Stomach (tissue), 9 donors: ENCODE data around the gene WIPI1. TPM values are rescaled to one million over a fixed set of nuclear protein-coding genes. Genes with fewer than 3 reads are reported as not detected.

ENCODE experiments used
- DNase-seq, 2 donors: peaks; one replicate each; pipeline versions ENCODE4 v3.0.0 to v3.0.0-alpha.2; 2013 to 2019
- H3K27ac ChIP-seq, 5 donors: fragments of 200-600 bp in 4 of 5; sonication (generic) in 4 of 5; one replicate each; pipeline ENCODE4 v1.5.1; 2013 to 2019; ENCODE audit warnings: mild to moderate bottlenecking in 1 of 5, moderate library complexity in 1 of 5
- H3K27me3 ChIP-seq, 3 donors: fragments of 200-600 bp; sonication (generic); one replicate each; pipeline ENCODE4 v1.5.1; 2017 to 2019; ENCODE audit warnings: mixed run types in 1 of 3
- H3K36me3 ChIP-seq, 4 donors: fragments of 200-600 bp; sonication (generic); 1 replicate in 3 of 4; 2 replicates in 1 of 4; pipeline ENCODE4 v1.5.1; 2016 to 2019
- H3K4me1 ChIP-seq, 4 donors: fragments of 200-600 bp; sonication (generic); one replicate each; pipeline ENCODE4 v1.5.1; 2016 to 2019
- H3K4me3 ChIP-seq, 4 donors: fragments of 200-600 bp; sonication (generic) in 3 of 4; one replicate each; pipeline ENCODE4 v1.5.1; 2016 to 2019; ENCODE audit warnings: mild to moderate bottlenecking in 1 of 4
- H3K9me3 ChIP-seq, 4 donors: fragments of 200-600 bp; sonication (generic); one replicate each; pipeline ENCODE4 v1.5.1; 2016 to 2019
- EP300 ChIP-seq: sonication (generic); formaldehyde crosslinking; IDR thresholded peaks from one replicate; pipeline ENCODE4 v1.6.1; 2017; ENCODE audit warnings: antibody characterized with exemption
- POLR2A ChIP-seq, 4 donors: fragments of 450-650 bp; IDR thresholded peaks; one replicate each; pipeline ENCODE4 v1.6.1; 2016; ENCODE audit warnings: antibody characterized with exemption in 4 of 4, control low read depth in 2 of 4, mild to moderate bottlenecking in 1 of 4, moderate library complexity in 1 of 4
- POLR2AphosphoS5 ChIP-seq, 3 donors: sonication (generic); formaldehyde crosslinking; IDR thresholded peaks; one replicate each; pipeline ENCODE4 v1.6.1; 2016; ENCODE audit warnings: antibody characterized with exemption in 3 of 3
- WGBS, 5 donors: extraction: QIAGEN DNeasy Blood & Tissue Kit in 3 of 5; methylation state at CpG; one replicate each; pipeline versions ENCODE4 v1.1.5 to v1.1.7; 2013 to 2018; 5-methylcytosine and 5-hydroxymethylcytosine counted together
- intact Hi-C: fragments of 100-400 bp; cut with DNase I; formaldehyde crosslinking; loops from one replicate; pipeline ENCODE4 v1.15.1; 2023; ENCODE audit warnings: low total_unique reads
- polyA plus RNA-seq, 3 donors: library from polyadenylated mRNA; stranded (reverse); fragments of 200-250 nt; gene quantifications; one replicate each; pipeline ENCODE4 v1.2.3, GENCODE V29; 2013
- total RNA-seq, 5 donors: library from RNA; depleted of rRNA; stranded (reverse); fragments of >200 nt; gene quantifications; one replicate each; pipeline versions ENCODE4 v1.1.0 to v1.2.3, GENCODE V29; 2014 to 2016
- TF ChIP-seq, protein P1 (sequence below), 7 experiments: fragments of 450-650 bp in 4 of 7; fragments of 200-600 bp in 3 of 7; sonication (generic) in 3 of 7; IDR thresholded peaks; one replicate each; pipeline ENCODE4 v1.5.1; 2016 to 2019; ENCODE audit warnings: antibody characterized with exemption in 7 of 7, control low read depth in 2 of 7, mild to moderate bottlenecking in 1 of 7
- donor health status: healthy with polysubstance abuse.
- donor health status: Bipolar disorder and iron deficiency.
- donor health status: healthy.

The WIPI1 gene
- total and polyA plus RNA-seq, 8 donors: 8.2 to 99.1 (median 43.2) TPM

DNA sequence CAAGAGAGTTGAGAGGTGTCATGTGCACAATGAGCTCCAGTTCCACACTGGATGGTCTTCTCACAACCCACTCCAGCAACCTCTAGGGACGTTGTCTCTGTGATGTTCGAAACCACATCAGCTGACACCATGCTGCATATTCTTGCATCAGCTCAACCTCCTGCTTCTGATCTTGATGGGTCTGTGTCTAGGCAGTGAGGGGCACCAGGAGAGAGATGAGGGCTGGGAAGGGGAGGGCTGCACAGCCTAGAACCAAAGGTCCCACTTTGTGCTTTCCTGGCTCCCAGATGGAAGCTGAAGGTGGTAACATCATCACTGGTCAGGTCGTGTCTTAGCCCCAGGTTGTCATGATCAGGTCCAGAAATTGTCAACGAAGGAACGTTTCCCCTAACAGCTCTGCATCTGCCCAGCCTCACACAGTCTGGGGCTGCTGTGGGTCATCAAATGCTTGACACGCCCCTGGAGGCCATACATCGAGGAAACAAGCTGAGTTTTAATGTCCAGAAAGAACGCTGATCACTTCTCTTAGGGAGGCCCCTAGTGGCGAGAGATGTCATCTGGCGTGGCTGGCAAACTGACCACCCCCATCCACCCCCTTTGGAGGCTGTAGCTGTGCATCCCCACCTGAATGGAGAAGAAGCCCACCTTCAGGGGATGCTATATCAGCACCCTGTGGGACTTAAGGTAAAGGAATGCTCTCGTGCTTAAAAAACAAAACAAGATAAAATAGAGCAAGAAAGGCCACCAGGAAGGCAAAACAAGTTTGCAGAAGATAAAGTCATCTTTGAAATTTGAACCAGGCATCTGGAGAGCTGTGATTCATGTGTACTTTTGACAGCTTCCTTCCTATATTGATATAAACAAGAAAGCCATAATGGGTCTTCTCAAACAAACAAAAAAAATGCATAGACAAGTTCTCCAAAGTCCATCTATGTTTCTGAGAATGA, 58.3 kb downstream of the WIPI1 start:
- TF ChIP-seq, protein P1, sequence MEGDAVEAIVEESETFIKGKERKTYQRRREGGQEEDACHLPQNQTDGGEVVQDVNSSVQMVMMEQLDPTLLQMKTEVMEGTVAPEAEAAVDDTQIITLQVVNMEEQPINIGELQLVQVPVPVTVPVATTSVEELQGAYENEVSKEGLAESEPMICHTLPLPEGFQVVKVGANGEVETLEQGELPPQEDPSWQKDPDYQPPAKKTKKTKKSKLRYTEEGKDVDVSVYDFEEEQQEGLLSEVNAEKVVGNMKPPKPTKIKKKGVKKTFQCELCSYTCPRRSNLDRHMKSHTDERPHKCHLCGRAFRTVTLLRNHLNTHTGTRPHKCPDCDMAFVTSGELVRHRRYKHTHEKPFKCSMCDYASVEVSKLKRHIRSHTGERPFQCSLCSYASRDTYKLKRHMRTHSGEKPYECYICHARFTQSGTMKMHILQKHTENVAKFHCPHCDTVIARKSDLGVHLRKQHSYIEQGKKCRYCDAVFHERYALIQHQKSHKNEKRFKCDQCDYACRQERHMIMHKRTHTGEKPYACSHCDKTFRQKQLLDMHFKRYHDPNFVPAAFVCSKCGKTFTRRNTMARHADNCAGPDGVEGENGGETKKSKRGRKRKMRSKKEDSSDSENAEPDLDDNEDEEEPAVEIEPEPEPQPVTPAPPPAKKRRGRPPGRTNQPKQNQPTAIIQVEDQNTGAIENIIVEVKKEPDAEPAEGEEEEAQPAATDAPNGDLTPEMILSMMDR (IDR thresholded peaks at IDR 0.05): peak in 5 of 7 experiments; percentile 38 to 84 (median 69)
- TF ChIP-seq POLR2A (IDR thresholded peaks at IDR 0.05): no peak
- DNase-seq: peak; percentile 60 to 80
- Histone ChIP-seq H3K27ac (no peak overlapping the region), H3K4me1 (peaks cover 5 to 14% (median 7%) of the 10 kb centered on the region in 4 donors), H3K36me3 (peaks cover 0 to 11% (median 4%) of the 10 kb centered on the region in 4 donors), H3K9me3 (peaks cover 0 to 8% (median 8%) of the 10 kb centered on the region in 4 donors), H3K4me3 (no peak overlapping the region), H3K27me3 (no peaks in the 10 kb centered on the region)
- 18 to 22% (median 21%) methylated on average over 10 to 11 of the region's 11 CpGs for WGBS, 5 donors
- intact Hi-C loops: loop anchor here (10.0 kb wide), 1 partner anchor 134 kb away; no protein-coding TSS in a partner anchor

DNA sequence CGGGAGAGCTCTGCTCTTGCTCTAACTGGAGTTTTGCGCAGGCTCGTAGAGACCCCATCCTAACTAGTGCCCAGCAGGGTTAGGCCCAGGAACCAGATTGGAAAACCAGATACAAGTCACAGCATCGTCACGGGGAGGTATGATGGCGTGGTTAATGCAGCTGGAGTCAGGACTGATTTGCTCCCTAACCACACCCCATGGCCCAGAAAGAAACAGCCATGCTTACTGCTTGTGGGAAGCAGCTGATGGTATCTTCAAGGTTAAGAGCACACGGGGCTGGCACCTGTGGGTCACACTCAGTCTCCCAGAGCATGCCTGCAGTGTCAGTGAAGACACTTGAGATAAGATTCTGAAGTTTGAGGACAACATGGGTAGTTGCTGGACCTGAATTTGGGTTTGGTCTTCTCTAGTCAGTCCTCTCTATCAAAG, 60.2 kb downstream of the WIPI1 start:
- Histone ChIP-seq H3K9me3 (peaks cover 0 to 8% (median 8%) of the 10 kb centered on the region in 4 donors), H3K27ac (no peak overlapping the region), H3K4me1 (peaks cover 5 to 14% (median 7%) of the 10 kb centered on the region in 4 donors), H3K27me3 (no peaks in the 10 kb centered on the region), H3K36me3 (peaks cover 0 to 11% (median 4%) of the 10 kb centered on the region in 4 donors), H3K4me3 (no peak overlapping the region)
- no peak for TF ChIP-seq POLR2A (IDR thresholded peaks at IDR 0.05)
- no peak for TF ChIP-seq POLR2AphosphoS5 (IDR thresholded peaks at IDR 0.05)
- no peak for TF ChIP-seq EP300
- TF ChIP-seq, protein P1 (IDR thresholded peaks at IDR 0.05): no peak
- intact Hi-C loops: loop anchor here (10.0 kb wide), 1 partner anchor 132 kb away; no protein-coding TSS in a partner anchor
- no peak for DNase-seq
- WGBS, 5 donors: 69 to 81% (median 77%) methylated on average over 4 to 7 of the region's 7 CpGs

DNA sequence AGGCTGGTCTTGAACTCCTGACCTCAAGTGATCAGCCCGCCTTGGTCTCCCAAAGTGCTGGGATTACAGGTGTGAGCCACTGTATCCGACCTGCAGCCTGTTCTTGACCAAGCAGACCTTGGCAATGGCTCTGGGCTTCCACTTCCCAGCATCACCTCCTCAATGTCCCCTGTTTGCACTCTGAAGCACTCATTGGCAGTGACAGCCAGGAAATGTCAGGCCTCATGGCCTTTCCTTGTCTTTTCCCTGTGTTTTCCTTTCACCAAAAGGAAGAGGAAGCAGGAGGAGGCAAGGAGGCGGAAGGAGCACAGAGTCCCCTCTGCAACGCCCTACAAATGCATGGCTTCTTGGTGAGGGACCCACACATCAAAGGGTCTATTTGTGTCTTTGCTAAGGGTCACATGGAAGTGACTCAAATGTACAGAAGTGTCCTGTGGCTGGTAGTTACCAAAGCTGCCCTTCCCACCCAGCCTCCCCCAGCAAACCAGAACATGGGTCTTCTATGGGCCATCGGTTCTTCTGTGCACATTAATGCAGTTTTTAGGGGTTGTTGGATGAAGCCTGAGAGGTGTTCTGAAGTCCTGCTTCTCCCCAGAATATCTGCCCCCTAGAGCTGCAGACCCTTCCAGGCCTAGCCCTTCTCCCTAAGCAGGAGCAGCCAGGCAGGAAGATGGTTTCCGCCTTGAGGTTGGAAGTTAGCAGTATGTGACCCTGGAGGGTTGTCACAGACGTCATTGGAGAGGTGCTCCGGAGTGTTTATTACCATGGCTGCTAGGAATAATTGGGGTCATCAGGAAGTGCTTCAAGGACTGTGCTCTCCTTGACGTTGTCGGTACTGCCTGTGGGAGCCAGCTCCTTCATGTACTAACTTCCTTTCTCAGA, 60.8 kb downstream of the WIPI1 start:
- Histone ChIP-seq H3K27me3 (no peaks in the 10 kb centered on the region), H3K36me3 (peaks cover 0 to 11% (median 4%) of the 10 kb centered on the region in 4 donors), H3K9me3 (peaks cover 0 to 8% (median 8%) of the 10 kb centered on the region in 4 donors), H3K27ac (no peak overlapping the region), H3K4me1 (peaks cover 5 to 14% (median 8%) of the 10 kb centered on the region in 4 donors), H3K4me3 (no peak overlapping the region)
- WGBS, 5 donors: 77 to 88% (median 85%) methylated on average over 5 to 10 of the region's 10 CpGs
- intact Hi-C loops: loop anchor here (10.0 kb wide), 1 partner anchor 132 kb away; no protein-coding TSS in a partner anchor
- TF ChIP-seq, protein P1 (IDR thresholded peaks at IDR 0.05): no peak
- TF ChIP-seq EP300 (no peak), POLR2A (IDR thresholded peaks at IDR 0.05) (no peak), POLR2AphosphoS5 (IDR thresholded peaks at IDR 0.05) (no peak)
- peak in 1 of 2 donors; percentile 28 for DNase-seq
